K562 (cell line): Measurements from ENCODE around the gene NAT9. TPM values are rescaled to one million over a fixed set of nuclear protein-coding genes. Genes with fewer than 3 reads are reported as not detected.

Source experiments
- BRCA1 ChIP-seq, 2 experiments: fragments of 450-650 bp in 1 of 2; sonication (generic) in 1 of 2; formaldehyde crosslinking in 1 of 2; IDR thresholded peaks; 2 replicates each; pipeline versions ENCODE4 v1.5.0 to v1.6.1; 2017 to 2020; ENCODE audit warnings: mild to moderate bottlenecking in 1 of 2, missing genetic modification reagents in 1 of 2
- CBX1 ChIP-seq: sonication (generic); IDR thresholded peaks from 2 replicates; pipeline ENCODE4 v1.6.1; 2016; ENCODE audit warnings: antibody characterized with exemption, low read depth, mild to moderate bottlenecking
- DDX20 ChIP-seq: fragments of 450-650 bp; IDR thresholded peaks from 2 replicates; pipeline ENCODE4 v1.6.1; 2016; ENCODE audit warnings: missing genetic modification characterization, low read depth, mild to moderate bottlenecking, missing compliant biosample characterization, moderate library complexity
- E2F6 ChIP-seq, 2 experiments: IDR thresholded peaks; 2 replicates each; pipeline ENCODE4 v1.6.1; 2011; ENCODE audit warnings: borderline replicate concordance in 1 of 2, control low read depth in 1 of 2, low read depth in 1 of 2, low read length in 1 of 2, mild to moderate bottlenecking in 1 of 2, mixed read lengths in 1 of 2, moderate library complexity in 1 of 2; ENCODE audit not compliant: insufficient read depth in 1 of 2, insufficient read length in 1 of 2, poor library complexity in 1 of 2, severe bottlenecking in 1 of 2; ENCODE audit errors: extremely low read depth in 1 of 2
- MEF2A ChIP-seq: IDR thresholded peaks from 2 replicates; pipeline ENCODE4 v1.6.1; 2011; ENCODE audit warnings: low read depth, mild to moderate bottlenecking, low read length, moderate library complexity; ENCODE audit not compliant: control insufficient read depth
- MLLT1 ChIP-seq, 2 experiments: fragments of 450-650 bp; IDR thresholded peaks; 2 replicates each; pipeline ENCODE4 v1.6.1; 2016
- PHF21A ChIP-seq: fragments of 450-650 bp; IDR thresholded peaks from 2 replicates; pipeline ENCODE4 v1.6.1; 2017; ENCODE audit warnings: low read depth, borderline replicate concordance
- SMAD2 ChIP-seq: fragments of 150-350 bp; IDR thresholded peaks from 2 replicates; pipeline ENCODE4 v1.6.1; 2014; ENCODE audit warnings: low read depth, mild to moderate bottlenecking, low read length
- SOX6 ChIP-seq: fragments of 450-650 bp; IDR thresholded peaks from 2 replicates; pipeline ENCODE4 v1.6.1; 2014; ENCODE audit warnings: mild to moderate bottlenecking
- XRCC5 ChIP-seq: fragments of 200-400 bp; formaldehyde crosslinking; IDR thresholded peaks from 2 replicates; pipeline ENCODE4 v1.6.1; 2017; ENCODE audit warnings: low read depth, mild to moderate bottlenecking, low read length
- ZNF133 ChIP-seq: fragments of 250-450 bp; sonication (Bioruptor Pico); IDR thresholded peaks from 2 replicates; pipeline ENCODE4 v1.4.0; 2020; ENCODE audit warnings: mild to moderate bottlenecking
- ZNF263 ChIP-seq: sonication (generic); formaldehyde crosslinking; IDR thresholded peaks from 2 replicates; pipeline ENCODE4 v1.8.0; 2022; ENCODE audit warnings: mild to moderate bottlenecking, missing genetic modification reagents, borderline replicate concordance
- ZNF655 ChIP-seq: fragments of 250-450 bp; sonication (Bioruptor Pico); IDR thresholded peaks from 2 replicates; pipeline ENCODE4 v1.5.0; 2021
- polyA plus RNA-seq, 8 experiments: library from polyadenylated mRNA; depleted of rRNA in 4 of 8; stranded (reverse) in 5 of 8; unstranded in 3 of 8; fragments of >200 nt; fragmentation: Nextera tagmentation in 2 of 8; fragmentation: Illumina TruSeq in 1 of 8; extraction: Ambion mirVana in 2 of 8; extraction: Trizol in 1 of 8; gene quantifications; 2 replicates each; pipeline versions ENCODE4 v1.2.1 to v1.2.3, GENCODE V29; 2011 to 2014; ENCODE audit warnings: inconsistent platforms in 1 of 8, missing spikeins in 1 of 8
- total RNA-seq, 7 experiments: library from RNA; depleted of rRNA in 6 of 7; stranded (reverse); fragments of >200 nt in 6 of 7; fragmentation: Illumina TruSeq in 2 of 7; extraction: Trizol in 2 of 7; gene quantifications; 2 replicates each; pipeline versions ENCODE4 v1.2.1 to v1.2.3, GENCODE V29; 2011 to 2021; ENCODE audit warnings: low replicate concordance in 1 of 7
- TF ChIP-seq, protein P1 (sequence below), 2 experiments: fragments of 450-650 bp in 1 of 2; sonication (generic) in 1 of 2; formaldehyde crosslinking in 1 of 2; IDR thresholded peaks in 1 of 2; conservative IDR thresholded peaks in 1 of 2; 2 replicates each; pipeline versions ENCODE4 v1.6.1 to v1.8.1; 2016 to 2023; ENCODE audit warnings: mild to moderate bottlenecking in 2 of 2, moderate library complexity in 2 of 2, inconsistent platforms in 1 of 2, missing genetic modification reagents in 1 of 2
- TF ChIP-seq, protein P2 (sequence below): sonication (generic); formaldehyde crosslinking; IDR thresholded peaks from 2 replicates; pipeline ENCODE4 v1.8.0; 2022; ENCODE audit warnings: mild to moderate bottlenecking, missing genetic modification reagents
- TF ChIP-seq, protein P3 (sequence below): fragments of 450-650 bp; formaldehyde crosslinking; IDR thresholded peaks from 2 replicates; pipeline ENCODE4 v1.4.0; 2022; ENCODE audit warnings: missing genetic modification characterization
- TF ChIP-seq, protein P4 (sequence below): IDR thresholded peaks from 3 replicates; pipeline ENCODE4 v1.6.1; 2011; ENCODE audit warnings: borderline replicate concordance, mild to moderate bottlenecking, moderate library complexity; ENCODE audit not compliant: insufficient read length; ENCODE audit errors: extremely low read depth

Gene NAT9
- total and polyA plus RNA-seq, 9 of the 15 experiments (the other 6 are each of a cell fraction or from before 2014, with no cell fraction given) = 4.2 to 63.6 (median 40.8) TPM

- TF ChIP-seq, protein P1, sequence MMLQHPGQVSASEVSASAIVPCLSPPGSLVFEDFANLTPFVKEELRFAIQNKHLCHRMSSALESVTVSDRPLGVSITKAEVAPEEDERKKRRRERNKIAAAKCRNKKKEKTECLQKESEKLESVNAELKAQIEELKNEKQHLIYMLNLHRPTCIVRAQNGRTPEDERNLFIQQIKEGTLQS (IDR thresholded peaks at IDR 0.05) = no peak
- TF ChIP-seq, protein P1 (CRISPR knock-in tag; conservative IDR thresholded peaks at IDR 0.05) = no peak
- TF ChIP-seq PHF21A (no peak), ZNF133 (CRISPR knock-in tag) (no peak), MEF2A (no peak), CBX1 (0 out of 2 replicates have a peak, but pooled peaks have one; percentile 39), ZNF263 (CRISPR knock-in tag) (no peak), XRCC5 (no peak), ZNF655 (CRISPR knock-in tag) (no peak), DDX20 (tag) (no peak), E2F6 (IDR thresholded peaks at IDR 0.05; ENCODE audit: borderline replicate concordance in 1 of 2, extremely low read depth in 1 of 2, insufficient read depth in 1 of 2, insufficient read length in 1 of 2, low read depth in 1 of 2, low read length in 1 of 2, poor library complexity in 1 of 2, severe bottlenecking in 1 of 2) (peak in 1 of 2 experiments; percentile 39), MLLT1 (IDR thresholded peaks at IDR 0.05) (no peak), SOX6 (no peak), BRCA1 (IDR thresholded peaks at IDR 0.05) (no peak), BRCA1 (CRISPR knock-in tag; IDR thresholded peaks at IDR 0.05) (no peak), SMAD2 (no peak)
- TF ChIP-seq, protein P2, sequence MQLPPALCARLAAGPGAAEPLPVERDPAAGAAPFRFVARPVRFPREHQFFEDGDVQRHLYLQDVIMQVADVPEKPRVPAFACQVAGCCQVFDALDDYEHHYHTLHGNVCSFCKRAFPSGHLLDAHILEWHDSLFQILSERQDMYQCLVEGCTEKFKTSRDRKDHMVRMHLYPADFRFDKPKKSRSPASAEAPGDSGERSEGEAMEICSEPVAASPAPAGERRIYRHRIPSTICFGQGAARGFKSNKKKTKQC (CRISPR knock-in tag) = no peak
- TF ChIP-seq, protein P3, sequence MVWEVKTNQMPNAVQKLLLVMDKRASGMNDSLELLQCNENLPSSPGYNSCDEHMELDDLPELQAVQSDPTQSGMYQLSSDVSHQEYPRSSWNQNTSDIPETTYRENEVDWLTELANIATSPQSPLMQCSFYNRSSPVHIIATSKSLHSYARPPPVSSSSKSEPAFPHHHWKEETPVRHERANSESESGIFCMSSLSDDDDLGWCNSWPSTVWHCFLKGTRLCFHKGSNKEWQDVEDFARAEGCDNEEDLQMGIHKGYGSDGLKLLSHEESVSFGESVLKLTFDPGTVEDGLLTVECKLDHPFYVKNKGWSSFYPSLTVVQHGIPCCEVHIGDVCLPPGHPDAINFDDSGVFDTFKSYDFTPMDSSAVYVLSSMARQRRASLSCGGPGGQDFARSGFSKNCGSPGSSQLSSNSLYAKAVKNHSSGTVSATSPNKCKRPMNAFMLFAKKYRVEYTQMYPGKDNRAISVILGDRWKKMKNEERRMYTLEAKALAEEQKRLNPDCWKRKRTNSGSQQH (CRISPR knock-in tag) = no peak
- TF ChIP-seq, protein P4, sequence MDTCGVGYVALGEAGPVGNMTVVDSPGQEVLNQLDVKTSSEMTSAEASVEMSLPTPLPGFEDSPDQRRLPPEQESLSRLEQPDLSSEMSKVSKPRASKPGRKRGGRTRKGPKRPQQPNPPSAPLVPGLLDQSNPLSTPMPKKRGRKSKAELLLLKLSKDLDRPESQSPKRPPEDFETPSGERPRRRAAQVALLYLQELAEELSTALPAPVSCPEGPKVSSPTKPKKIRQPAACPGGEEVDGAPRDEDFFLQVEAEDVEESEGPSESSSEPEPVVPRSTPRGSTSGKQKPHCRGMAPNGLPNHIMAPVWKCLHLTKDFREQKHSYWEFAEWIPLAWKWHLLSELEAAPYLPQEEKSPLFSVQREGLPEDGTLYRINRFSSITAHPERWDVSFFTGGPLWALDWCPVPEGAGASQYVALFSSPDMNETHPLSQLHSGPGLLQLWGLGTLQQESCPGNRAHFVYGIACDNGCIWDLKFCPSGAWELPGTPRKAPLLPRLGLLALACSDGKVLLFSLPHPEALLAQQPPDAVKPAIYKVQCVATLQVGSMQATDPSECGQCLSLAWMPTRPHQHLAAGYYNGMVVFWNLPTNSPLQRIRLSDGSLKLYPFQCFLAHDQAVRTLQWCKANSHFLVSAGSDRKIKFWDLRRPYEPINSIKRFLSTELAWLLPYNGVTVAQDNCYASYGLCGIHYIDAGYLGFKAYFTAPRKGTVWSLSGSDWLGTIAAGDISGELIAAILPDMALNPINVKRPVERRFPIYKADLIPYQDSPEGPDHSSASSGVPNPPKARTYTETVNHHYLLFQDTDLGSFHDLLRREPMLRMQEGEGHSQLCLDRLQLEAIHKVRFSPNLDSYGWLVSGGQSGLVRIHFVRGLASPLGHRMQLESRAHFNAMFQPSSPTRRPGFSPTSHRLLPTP = no peak
Observed at GRCh38 chr17:74754832-74755231, 21.3 kb downstream of the NAT9 start (continued).
